SKM-1 treated with dmso at 0.1 percent for 144 hours (cell line): ENCODE measurements around the gene KCNN1.

Source experiments
- DNase-seq: peaks from one replicate; lab custom pipeline; 2025; ENCODE audit not compliant: unreplicated experiment; lab: John Stamatoyannopoulos, UW

The KCNN1 gene

DNA sequence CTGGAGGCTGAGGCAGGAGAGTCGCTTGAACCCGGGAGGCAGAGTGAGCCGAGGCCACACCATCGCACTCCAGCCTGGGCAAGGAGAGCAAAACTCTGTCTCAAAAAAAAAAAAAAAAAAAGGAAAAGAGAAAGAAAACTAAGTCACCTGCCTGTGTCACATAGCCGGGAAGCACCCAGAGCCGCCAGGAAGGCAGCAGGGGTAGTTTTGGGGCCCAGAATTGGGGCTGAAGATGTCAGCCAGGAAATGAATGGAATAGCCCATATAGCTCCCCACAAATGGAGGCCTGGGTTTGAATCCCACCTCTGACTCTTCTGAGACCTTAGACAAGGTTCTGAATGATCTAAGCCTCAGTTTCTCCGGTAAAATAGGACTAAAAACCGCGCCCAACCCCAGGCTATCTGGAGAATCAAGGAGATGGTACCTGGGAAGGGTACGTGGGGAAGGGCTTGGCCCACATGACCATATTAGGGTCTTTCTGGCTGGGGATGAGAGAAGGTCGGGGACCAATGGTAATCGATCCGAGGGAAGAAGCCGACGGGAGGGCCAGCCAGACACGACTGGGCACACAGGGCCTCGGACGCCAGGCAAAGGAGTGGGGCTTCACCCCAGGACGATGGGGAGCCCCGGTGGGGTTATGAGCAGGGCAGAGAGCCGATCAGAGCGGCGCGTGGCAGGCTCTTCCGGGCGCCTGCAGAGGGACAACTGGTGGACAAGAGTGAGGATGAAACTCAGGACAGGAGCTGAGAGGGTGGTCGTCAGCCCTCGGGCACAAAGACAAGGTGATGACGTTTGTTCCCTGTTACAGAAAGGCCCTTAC, 19.7 kb upstream of the KCNN1 start:
- no peak for DNase-seq

DNA sequence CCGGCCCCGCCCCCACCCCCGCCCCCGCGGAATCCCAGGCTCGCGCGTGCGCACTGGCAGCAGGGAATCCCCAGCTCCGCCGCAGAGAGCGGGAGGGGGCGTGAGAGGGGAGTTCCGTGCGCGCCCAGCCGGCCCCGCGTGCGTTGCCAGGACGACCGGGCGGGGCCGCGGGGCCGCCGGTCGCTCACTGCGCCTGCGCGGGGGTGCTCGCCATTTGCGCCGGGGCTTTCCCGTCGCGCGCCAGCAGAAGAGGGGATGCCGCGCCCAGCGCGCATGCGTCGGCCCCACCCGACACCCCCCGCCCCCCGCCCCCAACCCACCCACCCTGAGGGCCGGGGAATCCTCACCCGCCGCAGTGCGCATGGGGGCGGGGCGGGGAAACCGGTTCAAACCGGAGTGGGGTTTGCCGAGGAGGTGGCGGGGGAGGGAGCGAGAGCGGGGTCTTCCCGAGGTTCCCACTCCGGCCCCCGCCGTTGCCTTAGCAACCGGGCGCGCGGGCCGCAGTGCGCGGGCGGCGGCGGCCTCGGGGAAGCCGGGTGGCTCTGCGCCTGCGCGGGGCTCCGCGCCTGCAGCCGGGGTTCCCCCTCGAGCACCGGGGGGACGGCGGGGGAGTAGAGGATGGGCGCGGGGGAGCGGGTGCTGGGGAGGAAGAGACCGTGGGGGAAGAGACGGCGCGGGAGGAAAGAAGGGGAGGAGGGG, 18.9 kb upstream of the KCNN1 start:
- DNase-seq, result peak; percentile 90

DNA sequence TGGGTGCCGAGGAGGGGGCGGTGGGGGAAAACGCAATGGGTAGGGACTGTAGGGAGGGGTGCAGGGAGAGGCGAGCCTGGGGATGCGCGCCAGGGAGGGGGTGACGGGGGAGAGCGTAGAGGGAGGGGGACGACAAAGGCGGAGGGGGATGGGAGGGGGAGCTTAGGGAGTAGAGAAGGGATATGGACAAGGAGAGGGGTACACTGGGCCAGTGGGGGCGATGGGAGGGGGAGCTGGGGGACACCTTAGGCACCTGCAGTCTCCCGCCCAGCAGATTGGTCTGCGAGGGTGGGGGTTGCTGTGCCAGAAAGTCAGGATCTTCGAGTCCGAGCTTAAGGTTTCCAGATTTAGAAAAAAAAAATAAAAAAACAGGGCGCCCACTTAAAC, 18.4 kb upstream of the KCNN1 start:
- DNase-seq, result no peak

DNA sequence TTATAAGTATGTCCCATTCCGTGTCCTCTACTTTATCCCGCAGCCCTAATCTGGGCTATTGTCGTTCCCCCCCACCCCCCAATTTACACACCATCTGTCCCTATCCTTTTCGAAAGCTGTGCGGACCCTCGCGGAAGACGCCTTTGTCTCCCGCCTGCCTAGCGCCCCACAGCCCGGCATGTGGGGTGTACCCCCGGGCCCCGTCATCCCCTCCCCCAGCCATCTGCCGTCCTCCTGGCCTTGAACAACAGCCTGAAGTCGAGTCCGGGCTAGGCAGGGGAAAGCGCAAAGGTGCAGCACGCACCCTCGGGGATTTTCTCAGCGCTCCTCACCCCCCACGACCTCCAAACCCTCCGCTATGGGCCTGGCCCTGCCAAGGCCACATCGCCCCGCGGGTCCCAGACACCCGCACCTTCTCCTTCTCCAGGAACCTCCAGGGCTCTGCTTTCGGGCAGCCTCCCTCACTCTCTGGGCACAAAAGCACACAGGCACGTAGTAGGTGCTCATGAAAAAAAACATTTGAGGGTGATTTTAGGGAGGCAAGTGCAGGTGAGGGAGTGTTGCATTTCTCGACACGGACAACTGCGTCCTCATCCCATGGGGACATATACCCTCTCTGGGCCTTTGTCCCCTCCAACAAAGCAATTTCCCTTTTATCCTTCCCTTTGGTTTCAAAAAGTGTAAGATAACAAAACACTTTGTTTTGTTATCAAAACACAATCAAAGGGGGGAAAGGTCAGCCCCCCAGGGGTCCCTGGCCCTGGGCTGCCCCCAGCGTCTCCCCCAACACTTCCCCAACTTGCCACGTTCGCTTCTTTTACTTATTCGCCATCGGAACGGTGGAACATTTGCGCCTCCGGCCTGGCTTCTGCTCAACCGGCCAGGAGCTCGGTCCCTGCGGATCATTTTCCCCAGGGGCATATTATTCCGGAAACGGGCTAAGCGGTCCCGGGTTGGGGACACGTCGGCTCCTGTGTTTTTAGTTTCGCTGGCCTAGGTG, 17.7 kb upstream of the KCNN1 start:
- DNase-seq, result no peak

DNA sequence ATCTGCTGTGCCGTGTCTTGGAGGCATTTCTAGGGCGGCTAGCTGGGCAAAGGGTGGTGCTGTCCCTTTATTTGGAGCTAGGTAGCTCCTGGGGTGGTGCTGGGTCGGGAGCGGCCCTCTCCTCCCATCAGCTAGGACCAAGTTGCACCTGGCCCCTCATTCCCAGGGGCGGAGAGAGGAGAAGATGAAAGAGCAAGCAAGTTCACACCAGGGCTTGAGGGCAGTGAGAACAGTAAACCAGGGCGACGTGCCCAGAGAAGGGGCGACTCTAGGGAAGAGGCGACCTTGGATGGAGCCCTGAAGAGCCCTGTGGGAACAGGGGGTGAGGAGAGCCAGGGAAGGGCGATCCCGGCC, 17.0 kb upstream of the KCNN1 start:
- DNase-seq, result no peak

DNA sequence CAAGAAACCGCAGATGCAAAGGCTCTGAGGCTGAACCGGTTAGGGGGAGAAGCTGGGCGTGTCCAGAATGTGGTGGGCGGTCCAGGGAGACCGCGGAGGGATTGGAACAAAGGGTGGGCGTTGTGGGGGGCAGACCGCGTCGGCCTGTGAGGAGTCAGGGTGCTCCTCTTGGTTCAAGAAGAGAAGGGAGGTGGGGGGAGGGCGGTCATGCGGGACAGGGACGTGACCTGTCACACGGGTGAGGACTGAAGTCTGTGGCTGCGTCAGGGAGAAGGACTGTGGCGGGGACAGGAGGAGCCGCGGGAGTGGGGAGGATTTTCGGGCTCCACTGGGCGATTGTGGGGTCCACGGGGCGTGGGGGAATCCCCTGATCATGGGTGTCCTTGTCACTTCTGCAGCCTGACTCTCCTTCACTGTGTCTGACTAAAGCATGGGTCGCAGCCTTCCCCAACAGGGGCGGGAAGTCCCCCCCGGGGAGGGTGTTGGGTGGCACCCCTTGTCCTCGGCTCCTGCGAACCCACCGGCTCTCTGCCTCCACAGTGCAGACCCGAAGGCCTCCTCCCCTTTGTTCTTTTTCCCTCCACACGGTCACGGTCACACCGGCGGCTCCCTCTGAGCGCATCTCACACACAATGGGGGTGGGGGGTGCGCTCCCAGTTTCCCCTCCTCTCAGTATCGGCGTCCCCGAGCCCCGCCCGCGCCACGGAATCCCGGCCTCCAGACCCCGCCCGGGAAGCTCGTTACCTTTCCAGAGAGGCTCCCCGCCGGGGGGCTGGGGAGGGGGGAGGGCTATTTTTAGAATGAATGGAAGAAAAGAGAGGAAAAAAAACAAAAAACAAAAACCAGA, 16.4 kb upstream of the KCNN1 start:
- DNase-seq, result no peak

DNA sequence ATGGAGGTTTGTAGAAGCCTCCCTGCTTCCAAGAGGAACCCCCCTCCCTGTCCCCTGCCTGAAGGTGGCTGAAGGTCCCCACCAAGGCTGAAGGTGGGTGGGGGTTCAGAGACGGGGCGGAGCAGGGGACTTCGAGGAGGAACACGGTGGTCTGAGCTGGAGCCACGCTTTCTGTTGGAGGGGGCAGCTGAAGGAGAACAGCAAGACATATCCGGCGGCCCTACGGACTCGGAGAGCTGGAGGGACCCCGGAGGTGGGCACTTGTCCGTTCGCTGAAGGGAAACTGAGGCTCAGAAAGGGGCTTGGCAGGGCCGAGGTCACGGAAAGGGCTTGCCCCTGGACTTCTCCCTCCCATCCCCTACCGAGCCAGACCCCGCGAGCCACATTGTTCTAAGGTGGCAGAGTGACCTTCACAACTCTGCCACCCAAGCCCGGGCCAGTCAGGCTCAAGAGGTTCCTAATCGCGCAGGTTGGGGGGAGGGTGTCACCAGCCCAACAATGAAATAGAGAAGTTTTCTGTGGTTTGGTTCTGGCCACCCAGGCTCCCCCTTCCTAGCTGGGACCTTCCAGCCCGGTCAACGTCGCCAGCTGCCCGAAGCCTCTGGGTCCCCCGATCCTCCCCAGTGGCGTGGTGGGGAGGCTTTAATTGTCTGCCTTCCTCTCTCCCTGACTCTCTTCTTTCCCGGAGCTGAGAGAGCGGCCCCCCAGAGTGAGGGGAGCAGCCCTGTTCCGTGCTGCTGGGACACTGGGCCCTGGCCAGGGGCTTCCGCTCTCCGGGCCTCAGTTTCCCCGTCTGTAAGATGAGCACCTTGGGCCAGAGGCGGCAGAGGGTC, 15.5 kb upstream of the KCNN1 start:
- no peak for DNase-seq

DNA sequence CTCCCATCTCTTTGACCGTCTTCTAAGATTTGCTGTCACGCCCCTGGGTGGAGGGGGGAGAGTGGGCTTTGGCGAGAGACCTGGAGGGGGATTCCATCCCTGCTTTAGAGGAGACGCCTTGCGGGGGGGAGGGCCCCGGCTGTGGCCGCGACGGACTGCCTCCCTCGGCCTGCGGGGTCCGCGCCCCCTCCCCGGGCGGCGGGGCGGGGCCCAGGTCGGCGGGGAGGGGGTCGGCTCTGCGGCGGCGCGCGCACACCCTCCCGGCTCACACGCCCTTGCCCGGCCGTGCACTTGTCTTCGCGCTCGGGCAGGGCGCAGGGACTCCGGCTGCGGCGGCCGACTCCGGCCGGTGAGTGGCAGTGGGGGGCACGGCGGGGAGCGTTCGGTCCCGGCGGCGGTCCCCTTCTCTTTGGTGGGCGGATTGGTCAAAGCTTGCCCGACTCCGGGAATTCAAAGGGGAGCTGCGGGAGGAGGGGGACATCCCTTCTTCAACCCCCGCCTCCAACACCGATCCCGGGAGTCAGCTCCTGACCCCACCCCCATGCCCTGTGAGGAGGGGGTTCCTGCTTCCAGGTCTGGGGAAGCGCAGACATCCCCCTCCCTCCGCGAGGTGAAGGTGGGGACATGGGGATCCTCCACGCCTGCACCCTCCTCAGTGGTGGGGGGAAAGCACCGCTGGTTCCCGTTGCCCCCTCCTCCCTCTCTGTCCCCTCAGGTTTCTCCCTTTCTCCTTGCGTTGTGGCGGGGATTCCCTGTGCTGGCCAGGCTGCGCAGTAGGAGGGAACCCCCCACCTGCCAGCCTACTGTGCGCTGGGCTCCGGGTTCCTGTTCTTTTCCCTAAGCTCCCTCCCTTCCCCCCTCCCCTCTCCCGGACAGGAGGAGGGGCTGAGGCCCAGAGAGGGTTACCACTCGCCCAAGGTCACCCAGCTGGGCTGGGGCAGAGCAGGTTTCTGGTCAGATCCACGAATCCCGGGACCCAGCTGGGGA, 14.6 kb upstream of the KCNN1 start:
- DNase-seq, result no peak

DNA sequence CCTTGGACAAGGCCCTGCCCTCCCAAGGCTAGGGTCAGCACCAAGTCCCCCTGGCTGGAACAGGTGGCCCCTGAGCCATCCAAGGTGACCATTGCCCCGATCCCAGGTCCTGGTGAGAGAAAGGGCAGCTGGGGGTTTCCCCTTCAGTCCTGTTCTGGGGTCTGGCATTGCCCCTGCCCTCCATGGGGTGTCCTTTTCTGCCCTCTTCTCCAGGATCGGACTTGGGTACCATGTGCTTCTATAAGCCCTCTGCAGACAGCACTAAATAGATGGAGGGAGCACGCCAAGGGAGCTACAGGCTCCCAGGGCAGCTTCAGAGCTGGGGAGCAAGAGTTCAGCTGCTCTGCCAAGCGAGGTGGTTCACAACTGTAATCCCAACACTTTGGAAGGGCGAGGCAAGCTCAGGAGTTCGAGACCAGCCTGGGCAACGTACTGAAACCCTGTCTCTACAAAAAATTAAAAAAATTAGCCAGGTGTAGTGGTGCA, 13.5 kb upstream of the KCNN1 start:
- DNase-seq, result no peak

DNA sequence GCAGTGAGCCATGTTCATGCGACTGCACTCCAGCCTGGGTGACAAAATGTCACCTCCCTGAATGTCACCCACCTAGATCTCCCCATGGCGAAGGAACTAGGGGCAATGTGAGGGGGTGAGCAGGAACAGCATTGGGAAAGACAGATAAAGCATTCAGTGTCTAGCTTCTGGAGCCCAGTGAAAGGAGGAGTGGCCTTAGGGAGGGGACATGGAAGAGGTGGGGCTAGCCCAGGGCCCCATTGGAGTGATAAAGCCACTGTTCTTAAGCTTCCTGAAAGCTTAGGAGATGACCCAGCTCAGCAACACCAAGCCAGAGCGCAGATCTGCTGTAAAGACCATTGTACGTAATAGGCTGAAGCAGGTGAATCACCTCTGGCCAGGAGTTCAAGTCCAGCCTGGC, 13.0 kb upstream of the KCNN1 start:
- no peak for DNase-seq

DNA sequence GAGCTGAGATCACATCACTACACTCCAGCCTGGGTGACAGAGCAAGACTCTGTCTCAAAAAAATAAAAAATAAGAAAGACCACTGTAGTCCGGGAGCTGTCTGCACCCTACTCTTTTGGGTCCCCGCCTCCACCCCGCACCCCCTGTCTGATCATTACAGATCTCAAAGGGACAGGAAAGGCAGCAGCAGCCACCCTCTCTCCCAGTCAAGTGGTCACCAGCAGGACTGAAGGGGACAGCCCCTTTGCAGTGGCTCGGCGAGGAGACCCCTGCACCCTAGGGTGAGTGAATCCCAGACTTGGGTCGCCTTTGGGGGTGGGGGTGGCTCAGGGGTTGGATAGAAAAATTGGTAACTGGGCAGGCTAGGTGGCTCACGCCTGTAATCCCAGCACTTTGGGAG, 12.5 kb upstream of the KCNN1 start:
- DNase-seq, result no peak

DNA sequence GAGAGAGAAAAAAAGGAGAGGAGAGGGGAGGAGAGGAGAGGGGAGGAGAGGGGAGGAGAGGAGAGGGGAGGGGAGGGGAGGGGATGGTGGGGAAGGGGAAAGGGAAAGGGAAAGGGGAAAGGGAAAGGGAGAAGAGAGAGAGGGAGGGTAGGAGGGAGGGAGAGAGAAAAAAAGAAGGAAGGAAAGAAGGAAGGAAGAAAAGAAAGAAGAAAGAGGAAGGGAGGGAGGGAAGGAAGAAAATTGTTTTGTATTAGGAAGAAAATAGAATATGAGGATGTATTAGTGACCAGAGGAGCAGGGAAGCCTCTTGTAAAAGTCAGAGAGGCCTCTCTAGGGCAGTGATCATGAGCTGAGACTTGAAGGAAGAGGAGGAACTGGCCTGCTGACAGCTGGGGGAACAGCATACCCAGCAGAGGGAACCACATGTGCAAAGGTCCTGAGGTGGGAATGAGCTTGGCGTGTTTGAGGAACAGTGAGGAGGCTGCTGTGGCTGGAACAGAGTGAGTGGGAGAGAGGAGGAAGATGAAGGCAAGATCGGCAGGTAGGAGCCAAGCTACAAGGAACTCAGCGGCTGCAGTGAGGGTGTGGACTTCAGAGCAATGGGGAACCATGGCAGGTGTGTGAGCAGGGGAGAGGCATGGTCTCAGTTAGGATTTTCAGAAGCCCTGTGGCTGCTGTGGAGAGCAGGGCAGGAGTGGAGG, 9.6 kb upstream of the KCNN1 start:
- DNase-seq, result no peak

DNA sequence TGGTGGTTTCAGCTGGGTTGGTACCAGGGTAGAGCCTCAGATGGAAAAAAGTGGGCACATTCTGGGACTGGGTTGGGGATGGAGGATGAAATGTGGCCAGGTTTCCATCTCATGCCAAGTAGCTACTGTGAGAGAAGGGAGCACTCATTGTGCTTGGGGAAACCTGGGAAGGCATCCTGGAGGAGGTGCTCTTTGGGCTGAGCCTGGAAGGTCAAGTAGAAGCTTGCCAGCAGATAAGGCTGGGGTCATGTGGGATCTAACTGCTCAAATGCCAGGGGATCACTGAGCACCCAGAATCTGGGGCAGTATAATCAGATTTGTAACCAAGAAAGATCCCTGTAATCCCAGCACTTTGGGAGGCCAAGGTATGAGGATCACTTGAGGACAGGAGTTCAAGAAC, 9.0 kb upstream of the KCNN1 start:
- no peak for DNase-seq

DNA sequence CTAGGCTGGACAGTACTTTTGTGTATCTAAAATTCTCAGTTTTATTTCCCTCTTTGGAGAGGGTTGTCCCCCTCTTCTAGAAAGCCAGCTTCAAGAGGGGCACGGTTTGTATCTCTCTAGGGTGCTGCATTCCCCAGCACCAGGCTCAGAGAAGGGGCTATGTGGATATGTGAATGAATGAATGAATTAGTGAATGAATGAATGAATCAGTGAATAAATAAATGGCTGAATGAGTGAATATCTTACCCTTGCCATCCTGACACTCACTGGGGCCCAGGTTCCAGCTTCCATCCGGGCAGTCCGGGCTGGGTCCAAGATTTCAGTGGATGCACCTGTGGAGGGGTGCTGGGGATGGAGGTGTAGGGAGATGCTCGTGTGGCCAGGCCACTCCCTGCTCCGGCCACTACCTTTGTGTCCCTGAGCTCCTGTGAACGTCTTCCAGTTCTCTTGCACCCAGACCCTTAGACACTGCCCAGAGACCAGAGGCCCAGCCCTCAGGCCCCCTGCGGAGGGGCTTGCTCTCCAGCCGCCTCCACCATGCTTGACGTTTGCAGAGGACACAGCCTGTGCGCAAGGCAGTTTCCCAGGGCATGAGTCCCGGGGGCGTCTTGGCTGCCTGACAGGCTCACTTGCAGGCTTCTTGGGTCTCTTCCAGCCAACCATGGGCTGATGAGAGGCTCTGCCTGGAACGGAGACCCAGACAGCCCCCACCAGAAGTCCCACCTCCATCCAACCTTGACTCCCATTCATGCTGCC, 2.8 kb upstream of the KCNN1 start:
- no peak for DNase-seq

DNA sequence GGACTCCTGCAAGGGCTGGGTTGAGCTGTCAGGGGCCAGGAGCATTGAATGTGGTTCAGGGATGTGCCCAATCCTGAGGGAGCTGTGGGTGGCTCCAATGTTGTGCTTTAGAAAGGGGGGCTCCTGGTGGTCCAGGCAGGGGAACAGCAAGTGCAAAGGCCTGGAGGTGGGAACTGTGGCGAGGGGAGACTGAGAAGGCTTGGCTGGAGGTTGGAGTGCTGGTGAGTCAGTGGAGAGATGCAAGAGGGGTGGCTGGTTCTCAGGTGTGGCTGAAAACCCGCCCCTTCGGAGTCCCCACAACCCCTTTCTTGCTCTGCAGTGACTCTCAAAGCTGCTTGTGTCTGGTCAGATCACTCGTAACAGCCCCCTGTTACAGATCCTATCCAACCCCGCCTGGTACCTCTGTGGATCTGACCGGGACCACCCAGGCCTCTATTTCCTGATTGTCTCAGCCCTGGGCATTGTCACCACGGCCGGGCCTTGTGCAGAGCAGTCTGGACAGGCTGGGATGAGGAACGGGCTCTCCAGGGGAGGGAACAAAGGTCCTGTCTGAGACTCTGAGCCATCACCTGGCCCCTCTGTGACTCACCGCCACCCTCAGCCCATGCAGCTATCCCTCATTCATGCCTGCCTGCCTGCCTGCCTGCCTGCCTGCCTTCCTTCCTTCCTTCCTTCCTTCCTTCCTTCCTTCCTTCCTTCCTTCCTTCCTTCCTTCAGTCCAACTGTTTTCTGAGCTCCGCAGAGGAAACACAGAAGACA, 1.4 kb upstream of the KCNN1 start:
- DNase-seq, result no peak

DNA sequence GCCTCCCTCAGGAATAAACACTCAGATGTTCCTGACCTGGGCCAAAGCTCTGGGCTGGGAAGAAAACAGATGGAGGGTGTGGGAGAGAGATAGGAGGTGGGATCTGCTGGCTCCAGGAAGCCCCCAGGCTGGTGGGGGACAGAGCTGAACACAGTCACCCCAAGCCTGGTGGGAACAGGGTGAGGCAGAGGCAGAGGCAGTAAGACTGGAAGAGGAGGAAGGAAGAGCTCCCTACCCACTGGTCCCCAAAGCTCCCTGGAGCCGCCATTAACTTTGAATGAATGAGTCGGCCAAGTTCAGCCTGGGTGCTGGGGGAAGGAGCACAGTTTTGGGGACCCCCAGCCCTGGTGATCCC, 801 bp upstream of the KCNN1 start:
- DNase-seq, result no peak
